ENCODE data around the gene OTULIN. TPM values are rescaled to one million over a fixed set of nuclear protein-coding genes. Genes with fewer than 3 reads are reported as not detected.

OTULIN gene
- total RNA-seq, 1 donor from 2014 or later: 36.3 TPM

GRCh38 chr5:14630671-14631070 is 33.8 kb upstream of the OTULIN start:
- Mint-ChIP-seq H3K36me3 (ENCODE audit: low read depth) (no peaks in the 10 kb centered on the region), H3K27ac (ENCODE audit: unreplicated experiment) (no peak overlapping the region), H3K4me3 (ENCODE audit: unreplicated experiment) (no peak overlapping the region), H3K27me3 (ENCODE audit: low read depth) (peaks cover 22% of the 10 kb centered on the region), H3K9me3 (ENCODE audit: low read depth) (no peaks in the 10 kb centered on the region), H3K4me1 (ENCODE audit: low read depth) (no peaks in the 10 kb centered on the region)
- no peak for DNase-seq (ENCODE audit: low spot score)
- TF ChIP-seq, protein P1, sequence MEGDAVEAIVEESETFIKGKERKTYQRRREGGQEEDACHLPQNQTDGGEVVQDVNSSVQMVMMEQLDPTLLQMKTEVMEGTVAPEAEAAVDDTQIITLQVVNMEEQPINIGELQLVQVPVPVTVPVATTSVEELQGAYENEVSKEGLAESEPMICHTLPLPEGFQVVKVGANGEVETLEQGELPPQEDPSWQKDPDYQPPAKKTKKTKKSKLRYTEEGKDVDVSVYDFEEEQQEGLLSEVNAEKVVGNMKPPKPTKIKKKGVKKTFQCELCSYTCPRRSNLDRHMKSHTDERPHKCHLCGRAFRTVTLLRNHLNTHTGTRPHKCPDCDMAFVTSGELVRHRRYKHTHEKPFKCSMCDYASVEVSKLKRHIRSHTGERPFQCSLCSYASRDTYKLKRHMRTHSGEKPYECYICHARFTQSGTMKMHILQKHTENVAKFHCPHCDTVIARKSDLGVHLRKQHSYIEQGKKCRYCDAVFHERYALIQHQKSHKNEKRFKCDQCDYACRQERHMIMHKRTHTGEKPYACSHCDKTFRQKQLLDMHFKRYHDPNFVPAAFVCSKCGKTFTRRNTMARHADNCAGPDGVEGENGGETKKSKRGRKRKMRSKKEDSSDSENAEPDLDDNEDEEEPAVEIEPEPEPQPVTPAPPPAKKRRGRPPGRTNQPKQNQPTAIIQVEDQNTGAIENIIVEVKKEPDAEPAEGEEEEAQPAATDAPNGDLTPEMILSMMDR (IDR thresholded peaks at IDR 0.05): no peak

GRCh38 chr5:14635656-14636055 is 28.9 kb upstream of the OTULIN start:
- Mint-ChIP-seq H3K27me3 (ENCODE audit: low read depth) (peaks cover 50% of the 10 kb centered on the region), H3K27ac (ENCODE audit: unreplicated experiment) (no peak overlapping the region), H3K9me3 (ENCODE audit: low read depth) (no peaks in the 10 kb centered on the region), H3K36me3 (ENCODE audit: low read depth) (no peaks in the 10 kb centered on the region), H3K4me3 (ENCODE audit: unreplicated experiment) (no peak overlapping the region), H3K4me1 (ENCODE audit: low read depth) (no peaks in the 10 kb centered on the region)
- TF ChIP-seq, protein P1 (IDR thresholded peaks at IDR 0.05): no peak
- no peak for DNase-seq (ENCODE audit: low spot score)

DNA sequence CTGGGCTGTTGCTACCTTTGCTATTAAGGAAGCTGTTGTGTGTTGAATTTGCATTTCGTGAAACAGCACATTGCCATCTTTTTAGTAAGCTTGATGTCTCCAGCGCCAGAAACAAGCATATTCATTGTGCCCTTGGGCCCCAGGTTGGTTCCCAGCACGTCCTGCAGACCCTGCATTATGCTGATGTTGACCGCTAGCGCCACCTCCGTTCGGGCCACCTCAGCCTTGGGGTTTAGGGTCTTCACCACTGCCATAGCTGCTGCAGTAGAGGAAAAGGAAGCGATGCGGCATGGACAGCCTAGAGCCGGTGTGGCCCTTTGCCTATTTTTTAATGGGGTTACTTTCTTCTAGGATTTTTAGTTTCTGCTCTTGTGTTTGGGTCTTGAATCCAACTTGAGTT is 23.8 kb upstream of the OTULIN start:
- no peak overlapping the region for H3K4me3 Mint-ChIP-seq (ENCODE audit: unreplicated experiment)
- H3K27me3 Mint-ChIP-seq (ENCODE audit: low read depth): peaks cover 51% of the 10 kb centered on the region
- H3K9me3 Mint-ChIP-seq (ENCODE audit: low read depth): peaks cover 3% of the 10 kb centered on the region
- no peak for DNase-seq (ENCODE audit: low spot score)
- H3K36me3 Mint-ChIP-seq (ENCODE audit: low read depth): no peaks in the 10 kb centered on the region
- TF ChIP-seq, protein P1 (IDR thresholded peaks at IDR 0.05): no peak
- H3K4me1 Mint-ChIP-seq (ENCODE audit: low read depth): no peaks in the 10 kb centered on the region
- H3K27ac Mint-ChIP-seq (ENCODE audit: unreplicated experiment): no peak overlapping the region

GRCh38 chr5:14644623-14645237 is 19.8 kb upstream of the OTULIN start:
- no peak for DNase-seq (ENCODE audit: low spot score)
- Mint-ChIP-seq H3K36me3 (ENCODE audit: low read depth) (no peaks in the 10 kb centered on the region), H3K4me1 (ENCODE audit: low read depth) (peaks cover 5% of the 10 kb centered on the region), H3K27ac (ENCODE audit: unreplicated experiment) (no peak overlapping the region), H3K27me3 (ENCODE audit: low read depth) (peaks cover 35% of the 10 kb centered on the region), H3K9me3 (ENCODE audit: low read depth) (peaks cover 3% of the 10 kb centered on the region), H3K4me3 (ENCODE audit: unreplicated experiment) (no peak overlapping the region)
- TF ChIP-seq, protein P1 (IDR thresholded peaks at IDR 0.05): no peak

- Mint-ChIP-seq H3K9me3 (ENCODE audit: low read depth) (no peaks in the 10 kb centered on the region), H3K4me3 (ENCODE audit: unreplicated experiment) (no peak overlapping the region), H3K27me3 (ENCODE audit: low read depth) (peaks cover 34% of the 10 kb centered on the region), H3K36me3 (ENCODE audit: low read depth) (no peaks in the 10 kb centered on the region), H3K27ac (ENCODE audit: unreplicated experiment) (no peak overlapping the region), H3K4me1 (ENCODE audit: low read depth) (peaks cover 5% of the 10 kb centered on the region)
- TF ChIP-seq, protein P1 (IDR thresholded peaks at IDR 0.05): no peak
- no peak for DNase-seq (ENCODE audit: low spot score)
Observed at GRCh38 chr5:14650052-14650451, 14.5 kb upstream of the OTULIN start.
